A549 (cell line): ENCODE data around the gene CERS5. TPM values are rescaled to one million over a fixed set of nuclear protein-coding genes. Genes with fewer than 3 reads are reported as not detected.

Experiments used
- ATAC-seq, 2 experiments: fragments of 200-7000 bp in 1 of 2; fragments of >200 bp in 1 of 2; cut with Nextera tagmentation in 1 of 2; cut with Tn5 transposase in 1 of 2; 3 replicates each; pipeline versions ENCODE4 v1.8.0 to v1.9.1; 2018 to 2020; ENCODE audit warnings: mild to moderate bottlenecking in 1 of 2, moderate library complexity in 1 of 2
- CTCF ChIA-PET: fragments of 300-600 bp; sonication (Branson Sonifier 250); formaldehyde crosslinking; extraction: SDS; loops from one replicate; lab custom pipeline; 2021; ENCODE audit warnings: antibody characterized with exemption, inconsistent platforms; lab: Yijun Ruan, JAX
- POLR2A ChIA-PET: fragments of 350-600 bp; formaldehyde crosslinking; extraction: SDS; loops from one replicate; lab custom pipeline; 2021; ENCODE audit warnings: antibody characterized with exemption, inconsistent platforms; lab: Yijun Ruan, JAX
- DNase-seq, 2 experiments: peaks; one replicate each; pipeline versions ENCODE4 v3.0.0 to v3.0.0-alpha.2; 2011 to 2016; ENCODE audit warnings: low read depth in 1 of 2, low spot score in 1 of 2
- FAIRE-seq: peaks from 2 replicates; lab custom pipeline; 2011; peaks lifted over from hg19 to GRCh38; lab: Jason Lieb, UNC
- H3K27ac ChIP-seq, 2 experiments: fragments of >200 bp; sonication (Bioruptor Twin); formaldehyde crosslinking; 3 replicates each; pipeline ENCODE4 v1.5.1; 2016 to 2017
- H3K4me1 ChIP-seq: fragments of >200 bp; sonication (Bioruptor Twin); formaldehyde crosslinking; 3 replicates; pipeline ENCODE4 v1.6.1; 2016
- H3K4me2 ChIP-seq: fragments of >200 bp; sonication (Bioruptor Twin); formaldehyde crosslinking; 3 replicates; pipeline ENCODE4 v1.6.1; 2016
- H3K4me3 ChIP-seq: fragments of >200 bp; sonication (Bioruptor Twin); formaldehyde crosslinking; 3 replicates; pipeline ENCODE4 v1.5.1; 2016
- H3K9me3 ChIP-seq: fragments of >200 bp; sonication (Bioruptor Twin); formaldehyde crosslinking; 3 replicates; pipeline ENCODE4 v1.6.1; 2016
- CBX2 ChIP-seq: fragments of 200-600 bp; sonication (generic); IDR thresholded peaks from 2 replicates; pipeline ENCODE4 v1.6.1; 2016; ENCODE audit warnings: low read depth, mild to moderate bottlenecking, borderline replicate concordance
- EHMT2 ChIP-seq: fragments of 200-600 bp; sonication (generic); IDR thresholded peaks from 2 replicates; pipeline ENCODE4 v1.6.1; 2016; ENCODE audit warnings: antibody characterized with exemption, low read depth, mild to moderate bottlenecking, moderate library complexity
- GATA3 ChIP-seq: IDR thresholded peaks from 2 replicates; pipeline ENCODE4 v1.6.1; 2012; ENCODE audit warnings: borderline replicate concordance
- HDAC2 ChIP-seq: fragments of 200-600 bp; sonication (generic); IDR thresholded peaks from 2 replicates; pipeline ENCODE4 v1.6.1; 2016
- HOXB5 ChIP-seq: fragments of 250-450 bp; sonication (Bioruptor Pico); IDR thresholded peaks from 2 replicates; pipeline ENCODE4 v1.5.0; 2020; ENCODE audit warnings: mild to moderate bottlenecking, moderate library complexity
- JUNB ChIP-seq: fragments of >200 bp; sonication (Bioruptor Twin); formaldehyde crosslinking; IDR thresholded peaks from 2 replicates; pipeline ENCODE4 v1.6.1; 2016
- KDM5A ChIP-seq: fragments of 200-600 bp; sonication (generic); IDR thresholded peaks from 2 replicates; pipeline ENCODE4 v1.6.1; 2016; ENCODE audit warnings: antibody characterized with exemption, mild to moderate bottlenecking
- MAFK ChIP-seq: fragments of 450-650 bp; IDR thresholded peaks from 2 replicates; pipeline ENCODE4 v1.6.1; 2014; ENCODE audit not compliant: partially characterized antibody
- NPAS2 ChIP-seq: fragments of 250-450 bp; sonication (Bioruptor Pico); IDR thresholded peaks from 2 replicates; pipeline ENCODE4 v1.8.0; 2022; ENCODE audit warnings: mild to moderate bottlenecking, moderate library complexity, borderline replicate concordance
- PHF8 ChIP-seq: fragments of 200-600 bp; sonication (generic); IDR thresholded peaks from 2 replicates; pipeline ENCODE4 v1.6.1; 2016; ENCODE audit warnings: low read depth, mild to moderate bottlenecking, antibody characterized with exemption, moderate library complexity, borderline replicate concordance
- POLR2AphosphoS2 ChIP-seq: conservative IDR thresholded peaks from 2 replicates; pipeline ENCODE4 v1.6.1; 2012; ENCODE audit warnings: low read length, improper control_type of control experiment, inconsistent platforms
- RAD21 ChIP-seq, 2 experiments: fragments of >200 bp in 1 of 2; sonication (Bioruptor Twin) in 1 of 2; formaldehyde crosslinking in 1 of 2; IDR thresholded peaks in 1 of 2; conservative IDR thresholded peaks in 1 of 2; 2 replicates in 1 of 2; 3 replicates in 1 of 2; pipeline ENCODE4 v1.6.1; 2012 to 2018; ENCODE audit warnings: inconsistent platforms in 1 of 2
- RARB ChIP-seq: fragments of 250-450 bp; sonication (Bioruptor Pico); IDR thresholded peaks from 2 replicates; pipeline ENCODE4 v1.8.0; 2021; ENCODE audit warnings: mild to moderate bottlenecking, moderate library complexity
- ZNF302 ChIP-seq: fragments of 250-450 bp; sonication (Bioruptor Pico); IDR thresholded peaks from 2 replicates; pipeline ENCODE4 v1.9.0; 2021; ENCODE audit warnings: inconsistent platforms, mild to moderate bottlenecking, moderate library complexity
- ZSCAN20 ChIP-seq: fragments of 250-450 bp; sonication (Bioruptor Pico); IDR thresholded peaks from 2 replicates; pipeline ENCODE4 v1.8.0; 2022; ENCODE audit warnings: mild to moderate bottlenecking, moderate library complexity
- WGBS: methylation state at CpG from one replicate; pipeline ENCODE4 v1.1.6; 2017; ENCODE audit errors: missing lambda C conversion rate; 5-methylcytosine and 5-hydroxymethylcytosine counted together
- polyA plus RNA-seq, 4 experiments: library from polyadenylated mRNA; depleted of rRNA in 3 of 4; stranded (reverse); fragments of >200 nt; fragmentation: RNase III in 1 of 4; extraction: RNeasy Plus Mini Kit Qiagen cat#74134 plus additional on column Dnase treatment in 1 of 4; gene quantifications; 2 replicates in 3 of 4; 3 replicates in 1 of 4; pipeline ENCODE4 v1.2.3, GENCODE V29; 2011 to 2017
- TF ChIP-seq, protein P1 (sequence below): fragments of 250-450 bp; sonication (Bioruptor Pico); IDR thresholded peaks from 2 replicates; pipeline ENCODE4 v1.5.0; 2021; ENCODE audit warnings: mild to moderate bottlenecking, moderate library complexity, borderline replicate concordance
- TF ChIP-seq, protein P2 (sequence below): IDR thresholded peaks from 2 replicates; pipeline ENCODE4 v1.6.1; 2012; ENCODE audit warnings: low read depth, borderline replicate concordance
- TF ChIP-seq, protein P3 (sequence below): fragments of >200 bp; sonication (Bioruptor Twin); formaldehyde crosslinking; IDR thresholded peaks from 3 replicates; pipeline ENCODE4 v1.5.1; 2016
- TF ChIP-seq, protein P4 (sequence below): fragments of 200-600 bp; sonication (generic); IDR thresholded peaks from 2 replicates; pipeline ENCODE4 v1.6.1; 2016; ENCODE audit warnings: antibody characterized with exemption, mild to moderate bottlenecking, moderate library complexity
- TF ChIP-seq, protein P5 (sequence below): fragments of 450-650 bp; IDR thresholded peaks from 2 replicates; pipeline ENCODE4 v1.6.1; 2014; ENCODE audit warnings: antibody characterized with exemption
- TF ChIP-seq, protein P6 (sequence below): fragments of >200 bp; sonication (Bioruptor Twin); formaldehyde crosslinking; IDR thresholded peaks from 3 replicates; pipeline ENCODE4 v1.6.1; 2016

Gene CERS5
- polyA plus RNA-seq, 2 of the 4 experiments (the other 2 are of a cell fraction) = 16.7 to 56.3 TPM

DNA sequence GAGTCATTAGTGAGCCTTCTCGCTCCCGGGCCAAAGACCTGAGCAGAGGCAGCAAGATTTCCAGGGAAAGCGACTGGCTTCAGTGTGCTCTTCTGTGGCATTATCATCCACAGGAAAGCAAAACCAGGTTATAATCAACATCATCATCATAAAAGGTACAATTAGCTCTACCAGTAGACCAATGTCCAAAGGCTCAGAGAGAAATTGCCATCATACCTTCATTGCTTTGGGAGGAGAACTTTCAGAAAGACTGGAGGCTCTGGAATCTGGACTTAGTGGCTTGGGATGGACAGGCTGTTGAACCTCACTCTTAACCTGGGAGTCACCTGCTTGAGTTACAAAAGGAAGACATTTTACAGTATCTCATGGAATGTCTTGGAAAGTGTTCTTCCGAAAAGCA, 25.1 kb upstream of the CERS5 start (continued):
- TF ChIP-seq, protein P1, sequence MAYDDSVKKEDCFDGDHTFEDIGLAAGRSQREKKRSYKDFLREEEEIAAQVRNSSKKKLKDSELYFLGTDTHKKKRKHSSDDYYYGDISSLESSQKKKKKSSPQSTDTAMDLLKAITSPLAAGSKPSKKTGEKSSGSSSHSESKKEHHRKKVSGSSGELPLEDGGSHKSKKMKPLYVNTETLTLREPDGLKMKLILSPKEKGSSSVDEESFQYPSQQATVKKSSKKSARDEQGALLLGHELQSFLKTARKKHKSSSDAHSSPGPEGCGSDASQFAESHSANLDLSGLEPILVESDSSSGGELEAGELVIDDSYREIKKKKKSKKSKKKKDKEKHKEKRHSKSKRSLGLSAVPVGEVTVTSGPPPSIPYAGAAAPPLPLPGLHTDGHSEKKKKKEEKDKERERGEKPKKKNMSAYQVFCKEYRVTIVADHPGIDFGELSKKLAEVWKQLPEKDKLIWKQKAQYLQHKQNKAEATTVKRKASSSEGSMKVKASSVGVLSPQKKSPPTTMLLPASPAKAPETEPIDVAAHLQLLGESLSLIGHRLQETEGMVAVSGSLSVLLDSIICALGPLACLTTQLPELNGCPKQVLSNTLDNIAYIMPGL (CRISPR knock-in tag) = no peak
- TF ChIP-seq PHF8 = no peak

DNA sequence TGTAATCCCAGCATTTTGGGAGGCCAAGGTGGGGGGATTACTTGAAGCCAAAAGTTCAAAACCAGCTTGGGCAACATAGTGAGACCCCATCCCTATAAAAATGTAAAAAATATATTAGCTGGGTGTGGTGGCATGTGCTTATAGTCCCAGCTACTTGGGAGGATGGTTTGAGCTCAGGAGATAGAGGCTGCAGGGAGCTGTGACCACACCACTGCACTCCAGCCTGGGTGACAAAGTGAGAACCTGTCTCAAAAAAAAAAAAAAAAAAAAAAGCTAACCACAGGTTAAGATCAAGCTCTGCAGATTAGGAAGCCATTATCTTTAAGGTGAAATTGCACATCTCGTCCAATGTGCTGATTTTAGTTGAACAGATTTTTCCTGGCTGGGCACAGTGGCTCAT, 23.7 kb upstream of the CERS5 start:
- Histone ChIP-seq H3K9me3 (no peaks in the 10 kb centered on the region), H3K27ac (no peak overlapping the region), H3K4me2 (no peak overlapping the region), H3K4me1 (no peaks in the 10 kb centered on the region), H3K4me3 (no peak overlapping the region)
- DNase-seq (no peak), ATAC-seq (no peak), FAIRE-seq (no peak)
- TF ChIP-seq RARB (no peak), EHMT2 (no peak), HOXB5 (CRISPR knock-in tag) (no peak), JUNB (no peak), GATA3 (no peak), ZNF302 (no peak), NPAS2 (CRISPR knock-in tag) (no peak), POLR2AphosphoS2 (no peak), KDM5A (no peak)
- TF ChIP-seq, protein P2, sequence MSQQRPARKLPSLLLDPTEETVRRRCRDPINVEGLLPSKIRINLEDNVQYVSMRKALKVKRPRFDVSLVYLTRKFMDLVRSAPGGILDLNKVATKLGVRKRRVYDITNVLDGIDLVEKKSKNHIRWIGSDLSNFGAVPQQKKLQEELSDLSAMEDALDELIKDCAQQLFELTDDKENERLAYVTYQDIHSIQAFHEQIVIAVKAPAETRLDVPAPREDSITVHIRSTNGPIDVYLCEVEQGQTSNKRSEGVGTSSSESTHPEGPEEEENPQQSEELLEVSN = no peak
- TF ChIP-seq, protein P3, sequence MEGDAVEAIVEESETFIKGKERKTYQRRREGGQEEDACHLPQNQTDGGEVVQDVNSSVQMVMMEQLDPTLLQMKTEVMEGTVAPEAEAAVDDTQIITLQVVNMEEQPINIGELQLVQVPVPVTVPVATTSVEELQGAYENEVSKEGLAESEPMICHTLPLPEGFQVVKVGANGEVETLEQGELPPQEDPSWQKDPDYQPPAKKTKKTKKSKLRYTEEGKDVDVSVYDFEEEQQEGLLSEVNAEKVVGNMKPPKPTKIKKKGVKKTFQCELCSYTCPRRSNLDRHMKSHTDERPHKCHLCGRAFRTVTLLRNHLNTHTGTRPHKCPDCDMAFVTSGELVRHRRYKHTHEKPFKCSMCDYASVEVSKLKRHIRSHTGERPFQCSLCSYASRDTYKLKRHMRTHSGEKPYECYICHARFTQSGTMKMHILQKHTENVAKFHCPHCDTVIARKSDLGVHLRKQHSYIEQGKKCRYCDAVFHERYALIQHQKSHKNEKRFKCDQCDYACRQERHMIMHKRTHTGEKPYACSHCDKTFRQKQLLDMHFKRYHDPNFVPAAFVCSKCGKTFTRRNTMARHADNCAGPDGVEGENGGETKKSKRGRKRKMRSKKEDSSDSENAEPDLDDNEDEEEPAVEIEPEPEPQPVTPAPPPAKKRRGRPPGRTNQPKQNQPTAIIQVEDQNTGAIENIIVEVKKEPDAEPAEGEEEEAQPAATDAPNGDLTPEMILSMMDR = no peak
- TF ChIP-seq, protein P4, sequence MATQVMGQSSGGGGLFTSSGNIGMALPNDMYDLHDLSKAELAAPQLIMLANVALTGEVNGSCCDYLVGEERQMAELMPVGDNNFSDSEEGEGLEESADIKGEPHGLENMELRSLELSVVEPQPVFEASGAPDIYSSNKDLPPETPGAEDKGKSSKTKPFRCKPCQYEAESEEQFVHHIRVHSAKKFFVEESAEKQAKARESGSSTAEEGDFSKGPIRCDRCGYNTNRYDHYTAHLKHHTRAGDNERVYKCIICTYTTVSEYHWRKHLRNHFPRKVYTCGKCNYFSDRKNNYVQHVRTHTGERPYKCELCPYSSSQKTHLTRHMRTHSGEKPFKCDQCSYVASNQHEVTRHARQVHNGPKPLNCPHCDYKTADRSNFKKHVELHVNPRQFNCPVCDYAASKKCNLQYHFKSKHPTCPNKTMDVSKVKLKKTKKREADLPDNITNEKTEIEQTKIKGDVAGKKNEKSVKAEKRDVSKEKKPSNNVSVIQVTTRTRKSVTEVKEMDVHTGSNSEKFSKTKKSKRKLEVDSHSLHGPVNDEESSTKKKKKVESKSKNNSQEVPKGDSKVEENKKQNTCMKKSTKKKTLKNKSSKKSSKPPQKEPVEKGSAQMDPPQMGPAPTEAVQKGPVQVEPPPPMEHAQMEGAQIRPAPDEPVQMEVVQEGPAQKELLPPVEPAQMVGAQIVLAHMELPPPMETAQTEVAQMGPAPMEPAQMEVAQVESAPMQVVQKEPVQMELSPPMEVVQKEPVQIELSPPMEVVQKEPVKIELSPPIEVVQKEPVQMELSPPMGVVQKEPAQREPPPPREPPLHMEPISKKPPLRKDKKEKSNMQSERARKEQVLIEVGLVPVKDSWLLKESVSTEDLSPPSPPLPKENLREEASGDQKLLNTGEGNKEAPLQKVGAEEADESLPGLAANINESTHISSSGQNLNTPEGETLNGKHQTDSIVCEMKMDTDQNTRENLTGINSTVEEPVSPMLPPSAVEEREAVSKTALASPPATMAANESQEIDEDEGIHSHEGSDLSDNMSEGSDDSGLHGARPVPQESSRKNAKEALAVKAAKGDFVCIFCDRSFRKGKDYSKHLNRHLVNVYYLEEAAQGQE = no peak
- CTCF ChIA-PET = interaction anchor here (0.6 to 2.1 kb wide), 3 partner anchors 9 to 80 kb away, joined by 3 to 7 read pairs (median 6); no protein-coding TSS in a partner anchor
- 78% methylated on average over 1 of the region's 1 CpG for WGBS
- POLR2A ChIA-PET = interaction anchor here (0.6 kb wide), 1 partner anchor 1624 kb away, joined by 3 read pairs; a partner anchor contains a TSS

DNA sequence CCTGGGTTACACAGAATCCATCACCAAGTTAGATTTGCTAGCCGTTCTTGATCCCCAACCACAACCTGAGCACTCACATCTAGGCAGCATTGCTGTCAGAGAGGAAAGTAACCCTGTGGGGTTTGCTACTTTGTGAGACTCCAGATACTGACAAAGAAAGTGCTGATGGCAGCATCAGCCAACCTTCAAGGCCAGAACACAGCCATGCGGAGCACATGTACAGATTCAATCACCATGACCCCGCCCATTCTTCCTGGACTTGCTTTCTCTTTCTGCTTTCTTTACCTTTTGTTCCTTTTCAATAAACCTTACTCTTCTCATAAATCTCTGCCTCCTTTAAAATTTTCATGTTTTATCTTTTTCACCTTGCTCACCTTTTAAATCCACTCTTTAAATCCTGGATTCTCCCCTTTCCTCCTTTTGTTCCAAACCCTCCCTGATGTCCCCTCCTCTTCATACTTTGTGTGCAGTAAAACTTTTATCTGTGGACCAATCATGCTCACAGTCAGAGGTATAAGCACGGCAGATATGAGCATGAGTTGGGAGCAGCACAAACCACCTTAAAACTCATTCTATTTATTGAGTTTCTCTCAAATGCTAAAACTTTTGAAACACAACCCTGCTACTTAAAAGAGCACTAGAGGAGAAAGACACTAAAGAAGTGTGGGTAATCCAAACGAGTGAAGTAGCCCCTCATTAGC, 21.9 kb upstream of the CERS5 start:
- ATAC-seq = no peak; a peak in 2 of 6 replicates
- ChIA-PET POLR2A (no interaction called here), CTCF (interaction anchor here (0.8 to 1.2 kb wide), 3 partner anchors 124 to 243 kb away, joined by 3 read pairs; no protein-coding TSS in a partner anchor)
- DNase-seq = no peak
- H3K4me1 ChIP-seq = no peaks in the 10 kb centered on the region
- TF ChIP-seq JUNB = no peak
- TF ChIP-seq CBX2 = no peak
- TF ChIP-seq ZSCAN20 (CRISPR knock-in tag) = no peak
- no peak for TF ChIP-seq RARB
- TF ChIP-seq MAFK = peak; percentile 37
- TF ChIP-seq, protein P5, sequence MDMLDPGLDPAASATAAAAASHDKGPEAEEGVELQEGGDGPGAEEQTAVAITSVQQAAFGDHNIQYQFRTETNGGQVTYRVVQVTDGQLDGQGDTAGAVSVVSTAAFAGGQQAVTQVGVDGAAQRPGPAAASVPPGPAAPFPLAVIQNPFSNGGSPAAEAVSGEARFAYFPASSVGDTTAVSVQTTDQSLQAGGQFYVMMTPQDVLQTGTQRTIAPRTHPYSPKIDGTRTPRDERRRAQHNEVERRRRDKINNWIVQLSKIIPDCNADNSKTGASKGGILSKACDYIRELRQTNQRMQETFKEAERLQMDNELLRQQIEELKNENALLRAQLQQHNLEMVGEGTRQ = no peak
- TF ChIP-seq, protein P6, sequence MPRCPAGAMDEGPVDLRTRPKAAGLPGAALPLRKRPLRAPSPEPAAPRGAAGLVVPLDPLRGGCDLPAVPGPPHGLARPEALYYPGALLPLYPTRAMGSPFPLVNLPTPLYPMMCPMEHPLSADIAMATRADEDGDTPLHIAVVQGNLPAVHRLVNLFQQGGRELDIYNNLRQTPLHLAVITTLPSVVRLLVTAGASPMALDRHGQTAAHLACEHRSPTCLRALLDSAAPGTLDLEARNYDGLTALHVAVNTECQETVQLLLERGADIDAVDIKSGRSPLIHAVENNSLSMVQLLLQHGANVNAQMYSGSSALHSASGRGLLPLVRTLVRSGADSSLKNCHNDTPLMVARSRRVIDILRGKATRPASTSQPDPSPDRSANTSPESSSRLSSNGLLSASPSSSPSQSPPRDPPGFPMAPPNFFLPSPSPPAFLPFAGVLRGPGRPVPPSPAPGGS = no peak
- no peak for TF ChIP-seq HDAC2
- no peak for TF ChIP-seq RAD21 (conservative IDR thresholded peaks at IDR 0.05 in 1 of 2, IDR thresholded peaks at IDR 0.05 in 1 of 2)
- H3K9me3 ChIP-seq = no peaks in the 10 kb centered on the region
- no peak overlapping the region for H3K27ac ChIP-seq
- H3K4me3 ChIP-seq = no peak overlapping the region
- WGBS = 86% methylated on average over 5 of the region's 5 CpGs
- no peak overlapping the region for H3K4me2 ChIP-seq
- FAIRE-seq = no peak
